ENCODE data around the gene GALK1. TPM values are rescaled to one million over a fixed set of nuclear protein-coding genes. Genes with fewer than 3 reads are reported as not detected.

The GALK1 gene
- total and polyA plus RNA-seq, 2 of the 13 experiments (the other 11 are each of a cell fraction or from before 2014, with no cell fraction given), result 59.9 to 93.6 TPM

- peak; percentile 85; the same call in 1 of the 2 replicates for TF ChIP-seq ARID4A (CRISPR knock-in tag; IDR thresholded peaks at IDR 0.05; ENCODE audit: borderline replicate concordance)
- peak; percentile 67; the same call in 1 of the 2 replicates for TF ChIP-seq NCOR1 (IDR thresholded peaks at IDR 0.05; ENCODE audit: borderline replicate concordance, low read length)
- TF ChIP-seq TBP (CRISPR knock-in tag; IDR thresholded peaks at IDR 0.05), result peak; percentile 97; the same call in 1 of the 2 replicates
- TF ChIP-seq ATF1 (CRISPR knock-in tag; IDR thresholded peaks at IDR 0.05), result peak; percentile 95
- peak; percentile 98 for TF ChIP-seq HINFP (CRISPR knock-in tag; IDR thresholded peaks at IDR 0.05; ENCODE audit: low read depth)
- TF ChIP-seq MEF2D (CRISPR knock-in tag; IDR thresholded peaks at IDR 0.05), result peak; percentile 47; the same call in 1 of the 2 replicates
- TF ChIP-seq ZBTB26 (CRISPR knock-in tag; IDR thresholded peaks at IDR 0.05; ENCODE audit: borderline replicate concordance), result 0 out of 2 replicates have a peak, but pooled peaks have one; percentile 14
- TF ChIP-seq AGO1 (IDR thresholded peaks at IDR 0.05; ENCODE audit: low read depth, low read length, poor library complexity, severe bottlenecking), result peak; percentile 65
- TF ChIP-seq SIN3B (IDR thresholded peaks at IDR 0.05; ENCODE audit: low read length), result 0 out of 2 replicates have a peak, but pooled peaks have one; percentile 34
- TF ChIP-seq RAD21 (CRISPR knock-in tag; IDR thresholded peaks at IDR 0.05), result peak; percentile 61
- TF ChIP-seq MNT (IDR thresholded peaks at IDR 0.05), result 0 out of 2 replicates have a peak, but pooled peaks have one; percentile 2
- peak; percentile 93 for TF ChIP-seq TBL1XR1 (IDR thresholded peaks at IDR 0.05; ENCODE audit: borderline replicate concordance, low read length, partially characterized antibody)
- no peak for TF ChIP-seq ZNF205 (CRISPR knock-in tag; IDR thresholded peaks at IDR 0.05)
- TF ChIP-seq MED8 (CRISPR knock-in tag; IDR thresholded peaks at IDR 0.05; ENCODE audit: insufficient replicate concordance), result peak; percentile 38
- 0 out of 2 replicates have a peak, but pooled peaks have one; percentile 19 for TF ChIP-seq ZNF614 (CRISPR knock-in tag; IDR thresholded peaks at IDR 0.05; ENCODE audit: borderline replicate concordance)
- TF ChIP-seq POLR2A (IDR thresholded peaks at IDR 0.05; ENCODE audit: insufficient read depth in 1 of 2, low read depth in 2 of 2, low read length in 2 of 2), result peak; percentile 63 to 82
- TF ChIP-seq POGK (CRISPR knock-in tag; conservative IDR thresholded peaks at IDR 0.05), result no peak
- peak; percentile 95; the same call in 1 of the 2 replicates for TF ChIP-seq ZNF33A (CRISPR knock-in tag; IDR thresholded peaks at IDR 0.05; ENCODE audit: borderline replicate concordance)
- TF ChIP-seq ZNF232 (CRISPR knock-in tag; IDR thresholded peaks at IDR 0.05; ENCODE audit: borderline replicate concordance), result peak; percentile 65; the same call in 1 of the 2 replicates
These were observed 19.6 kb upstream of the GALK1 start, which contains the start of gene UNK (continued) for GRCh38 chr17:75784473-75785015.

Data from HepG2 (cell line).